Activated naive CD4-positive, alpha-beta T cell (primary cell): ENCODE measurements around the gene ETNK1.
"Not testable (repeated sequence)": the region's sequence is repeated elsewhere in the genome, so short reads cannot be mapped to it uniquely, and the experiment has no call there.

Experiments used
- DNase-seq, 4 experiments: peaks; one replicate each; lab custom pipeline; 2025; lab: John Stamatoyannopoulos, UW

ETNK1 gene

DNA sequence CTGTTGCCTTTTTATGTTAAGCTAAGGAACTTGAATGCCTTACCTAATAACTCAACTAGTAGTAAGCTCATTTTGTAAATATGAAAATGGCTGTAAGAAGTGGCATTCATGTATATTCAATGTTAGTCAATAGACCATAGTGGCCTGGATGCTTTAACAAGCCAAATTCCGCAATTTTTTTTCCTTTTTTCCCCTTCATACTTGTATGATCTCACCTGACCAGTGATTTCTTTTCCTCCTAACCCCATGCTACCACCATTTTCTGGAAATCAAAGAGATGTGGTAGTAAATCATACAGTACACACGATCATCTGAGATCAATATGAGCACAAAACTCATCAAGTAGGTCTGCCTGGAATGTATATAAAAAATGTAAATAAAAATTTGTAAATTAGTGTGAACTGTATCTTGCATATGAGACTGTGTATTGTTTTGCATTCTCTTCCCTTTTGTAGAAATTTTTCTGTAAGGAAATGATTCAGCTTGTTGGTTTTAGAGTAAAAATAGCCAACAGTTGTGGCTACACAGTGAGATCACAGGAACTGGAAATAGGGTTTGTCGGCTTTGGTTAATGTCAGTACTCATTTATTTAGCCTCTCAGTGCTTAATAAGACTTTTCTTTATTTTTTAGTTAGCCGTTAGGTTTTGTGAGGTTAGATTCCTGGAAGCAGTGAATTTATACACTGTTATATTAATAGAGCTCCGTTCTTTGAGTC lies 62.5 kb downstream of the ETNK1 start:
- DNase-seq: no peak

DNA sequence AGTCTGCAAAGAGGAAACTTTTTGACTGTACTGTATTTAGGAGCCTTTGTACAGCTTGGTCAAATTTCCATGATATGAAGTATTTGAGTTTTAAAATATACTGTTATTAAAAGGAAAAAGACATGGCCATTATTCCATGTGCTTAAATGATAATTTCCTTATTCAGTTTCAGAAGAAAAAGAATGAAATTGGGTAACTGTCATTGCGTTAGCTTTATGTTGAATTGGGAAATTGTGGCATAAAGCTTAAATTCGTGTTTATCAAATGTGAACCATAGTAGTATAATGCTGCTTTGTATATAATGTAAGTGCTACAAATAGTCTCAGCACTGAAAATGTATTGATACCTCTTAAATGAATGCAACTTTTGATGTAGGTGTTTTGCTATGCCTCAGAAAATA lies 64.9 kb downstream of the ETNK1 start:
- no peak for DNase-seq

DNA sequence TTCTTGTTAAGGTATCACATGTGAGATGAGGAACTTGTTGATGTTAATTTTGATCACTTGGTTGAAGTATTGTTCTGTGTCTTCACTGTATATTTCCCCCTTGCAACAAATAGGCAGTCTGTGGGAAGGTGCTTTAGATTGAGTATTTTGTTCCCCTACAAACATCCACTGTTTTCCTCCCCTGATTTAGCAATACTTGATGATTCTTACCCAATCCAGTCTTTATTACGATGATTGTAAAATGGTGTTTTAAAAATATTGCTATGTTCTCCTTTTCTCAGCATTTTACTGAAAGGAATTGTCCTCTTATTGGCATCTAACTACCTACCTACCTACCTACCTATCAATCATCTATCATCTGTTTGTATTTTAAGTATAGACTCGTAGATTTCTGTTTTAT lies 66.3 kb downstream of the ETNK1 start:
- no peak for DNase-seq

DNA sequence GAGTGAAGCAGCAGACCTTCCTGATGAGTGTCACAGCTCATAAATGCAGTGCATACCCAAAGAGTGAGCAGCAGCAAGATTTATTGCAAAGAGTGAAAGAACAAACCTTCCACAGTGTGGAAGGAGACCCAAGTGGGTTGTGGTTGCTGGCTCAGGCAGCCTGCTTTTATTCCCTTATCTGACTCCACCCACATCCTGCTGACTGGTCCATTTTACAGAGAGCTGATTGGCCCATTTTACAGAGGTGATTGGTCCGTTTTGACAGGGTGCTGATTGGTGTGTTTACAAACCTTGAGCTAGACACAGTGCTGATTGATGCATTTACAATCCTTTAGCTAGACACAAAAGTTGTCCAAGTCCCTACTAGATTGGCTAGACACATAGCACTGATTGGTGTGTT lies 67.5 kb downstream of the ETNK1 start:
- DNase-seq: not testable (repeated sequence)

DNA sequence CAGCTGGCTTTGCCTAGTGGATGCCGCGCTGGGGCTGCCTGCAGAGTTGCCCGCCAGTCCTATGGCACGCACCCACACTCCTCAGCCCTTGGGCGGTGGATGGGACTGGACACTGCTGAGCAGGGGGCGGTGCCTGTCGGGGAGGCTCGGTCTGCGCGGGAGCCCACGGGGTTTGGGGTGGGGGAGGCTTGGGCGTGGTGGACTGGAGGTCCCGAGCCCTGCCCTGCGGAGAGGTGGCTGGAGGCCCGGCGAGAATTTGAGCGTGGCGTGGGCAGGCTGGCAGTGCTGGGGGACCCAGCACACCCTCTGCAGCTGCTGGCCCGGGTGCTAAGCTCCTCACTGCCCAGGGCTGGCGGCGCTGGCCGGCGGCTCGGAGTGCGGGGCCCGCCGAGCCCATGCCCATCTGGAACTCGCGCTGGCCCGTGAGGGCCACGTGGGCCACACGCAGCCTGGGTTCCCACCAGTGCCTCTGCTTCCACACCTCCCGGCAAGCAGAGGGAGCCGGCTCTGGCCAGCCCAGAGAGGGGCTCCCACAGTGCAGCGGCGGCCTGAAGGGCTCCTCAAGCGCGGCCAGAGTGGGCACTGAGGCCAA lies 68.1 kb downstream of the ETNK1 start:
- DNase-seq: no peak

DNA sequence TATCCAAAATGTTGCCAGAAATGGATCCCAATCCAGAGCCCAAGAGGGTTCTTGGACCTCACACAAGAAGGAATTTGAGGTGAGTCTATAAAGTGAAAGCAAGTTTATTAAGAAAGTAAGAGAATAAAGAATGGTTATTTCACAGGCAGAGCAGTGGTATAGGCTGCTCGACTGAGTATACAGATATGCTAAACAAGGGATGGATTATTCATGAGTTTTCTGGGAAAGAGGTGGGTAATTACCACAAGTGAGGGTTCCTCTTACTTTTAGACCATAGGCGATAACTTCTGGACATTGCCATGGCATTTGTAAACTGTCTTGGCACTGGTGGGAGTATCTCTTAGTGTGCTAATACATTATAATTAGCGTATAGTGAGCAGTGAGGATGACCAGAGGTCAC lies 73.6 kb downstream of the ETNK1 start:
- DNase-seq: no peak

DNA sequence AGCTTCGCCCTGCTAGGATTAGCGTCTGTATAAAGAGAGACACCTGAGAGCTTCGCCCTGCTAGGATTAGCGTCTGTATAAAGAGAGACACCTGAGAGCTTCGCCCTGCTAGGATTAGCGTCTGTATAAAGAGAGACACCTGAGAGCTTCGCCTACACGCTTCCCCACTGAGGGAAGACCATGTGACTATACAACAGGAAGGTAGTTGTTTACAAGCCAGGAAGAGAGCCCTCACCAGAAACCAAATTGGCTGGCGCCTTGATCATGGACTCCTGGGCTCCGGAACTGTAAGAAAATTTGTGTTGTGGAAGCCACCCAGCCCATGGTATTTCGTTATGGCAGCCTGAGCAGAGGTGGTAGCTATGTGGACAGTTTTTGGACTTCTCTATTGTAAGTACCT lies 74.7 kb downstream of the ETNK1 start:
- not testable (repeated sequence) for DNase-seq

DNA sequence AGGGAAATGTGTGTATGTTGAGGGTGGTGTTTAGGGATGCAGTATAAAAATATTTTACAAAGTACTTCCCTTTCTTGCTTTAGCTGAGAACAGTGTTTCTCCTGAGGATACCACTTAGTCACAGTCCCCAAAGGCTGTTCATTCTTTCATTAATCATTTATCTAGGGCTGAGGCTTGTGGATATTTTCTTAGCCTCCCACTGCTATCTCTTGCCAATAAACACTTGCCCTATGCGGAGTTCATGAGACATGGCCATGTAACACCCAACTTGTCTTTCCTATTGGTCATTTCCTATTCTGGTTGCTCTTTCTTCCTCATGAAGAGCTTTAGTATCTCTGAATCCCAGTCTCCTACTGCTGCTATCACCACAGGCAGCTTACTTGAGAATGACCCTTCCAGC lies 75.1 kb downstream of the ETNK1 start:
- DNase-seq: no peak

DNA sequence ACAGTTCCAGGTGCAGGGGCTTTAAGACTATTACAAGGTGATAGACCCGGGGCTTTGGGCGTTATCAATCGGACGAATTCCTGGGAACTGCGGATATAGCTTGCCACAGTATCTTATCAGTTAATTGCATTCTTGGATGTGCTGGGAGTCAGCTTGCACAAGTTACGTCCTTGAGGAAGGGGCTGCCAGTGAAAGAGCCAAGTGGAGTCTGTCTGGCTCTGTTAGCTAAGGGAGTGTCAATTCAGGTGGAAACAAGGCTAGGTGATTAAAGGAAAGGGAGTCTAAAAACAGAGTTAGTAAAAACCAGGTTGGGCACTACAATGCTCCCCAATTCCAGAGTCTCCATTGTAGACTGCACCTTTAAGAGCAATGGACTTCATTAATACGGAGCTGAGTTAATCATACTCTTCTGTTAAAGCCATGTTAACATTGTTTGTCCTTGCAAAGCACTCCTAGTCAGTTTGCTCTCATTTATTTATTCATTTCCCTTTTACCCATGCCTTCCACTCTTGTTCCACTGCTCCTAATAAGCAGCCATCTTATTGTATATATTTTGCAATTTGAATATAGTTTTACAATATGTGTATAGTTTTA lies 76.3 kb downstream of the ETNK1 start:
- DNase-seq: not testable (repeated sequence)

DNA sequence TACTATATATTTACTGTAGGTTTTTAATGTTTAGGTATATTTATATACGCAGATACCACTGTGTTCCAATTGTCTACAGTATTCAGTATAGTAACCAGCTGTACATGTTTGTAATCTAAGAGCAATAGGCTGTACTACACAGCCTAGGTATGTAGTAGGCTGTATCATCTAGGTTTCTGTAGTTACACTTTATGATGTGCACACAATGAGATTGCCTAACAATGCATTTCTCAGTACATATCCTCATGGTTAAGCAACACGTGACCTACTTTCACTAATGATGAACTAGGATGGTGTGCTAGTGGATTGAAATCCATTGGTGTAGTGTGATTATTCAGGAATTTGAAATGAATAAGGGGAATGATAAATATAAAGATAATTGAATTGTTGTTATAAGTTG lies 77.7 kb downstream of the ETNK1 start:
- DNase-seq: no peak

DNA sequence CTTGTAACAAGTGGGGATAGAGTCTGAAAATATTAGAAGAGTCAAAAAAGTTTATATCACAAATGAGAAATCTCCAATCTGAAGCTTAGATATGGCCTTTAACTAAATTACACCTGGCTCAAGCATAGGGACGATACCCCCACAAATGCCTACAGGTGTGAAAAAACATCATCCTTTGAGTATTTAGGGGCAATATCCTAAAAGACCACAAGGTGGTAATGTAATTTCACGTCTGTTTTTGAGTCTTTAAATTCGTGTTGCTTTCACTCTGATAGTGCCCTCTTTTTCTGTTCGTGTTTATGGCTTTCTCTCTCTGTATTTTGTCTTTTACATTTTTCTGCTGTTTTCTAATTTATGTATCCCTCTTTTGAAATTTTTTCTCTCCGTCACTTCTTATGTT lies 84.3 kb downstream of the ETNK1 start:
- DNase-seq: no peak

DNA sequence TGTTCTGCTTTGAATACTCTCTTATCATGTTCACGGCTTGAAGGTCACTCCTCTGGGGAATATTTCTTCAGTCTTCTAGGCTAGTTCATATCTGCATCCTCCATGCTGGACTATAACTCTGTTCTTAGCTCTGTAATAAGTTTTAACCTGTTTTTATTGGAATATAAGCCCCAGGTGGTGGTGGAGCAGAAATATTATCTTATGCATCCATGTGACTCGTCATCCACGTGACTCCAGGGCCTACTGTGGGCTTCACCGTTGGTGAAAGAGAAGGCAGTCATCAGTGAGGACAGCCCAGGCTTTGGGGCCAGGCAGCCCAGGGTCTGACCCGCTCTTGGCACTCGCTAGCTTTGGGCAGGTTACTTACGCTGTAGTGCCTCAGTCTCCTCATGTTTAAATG lies 87.1 kb downstream of the ETNK1 start:
- DNase-seq: no peak

DNA sequence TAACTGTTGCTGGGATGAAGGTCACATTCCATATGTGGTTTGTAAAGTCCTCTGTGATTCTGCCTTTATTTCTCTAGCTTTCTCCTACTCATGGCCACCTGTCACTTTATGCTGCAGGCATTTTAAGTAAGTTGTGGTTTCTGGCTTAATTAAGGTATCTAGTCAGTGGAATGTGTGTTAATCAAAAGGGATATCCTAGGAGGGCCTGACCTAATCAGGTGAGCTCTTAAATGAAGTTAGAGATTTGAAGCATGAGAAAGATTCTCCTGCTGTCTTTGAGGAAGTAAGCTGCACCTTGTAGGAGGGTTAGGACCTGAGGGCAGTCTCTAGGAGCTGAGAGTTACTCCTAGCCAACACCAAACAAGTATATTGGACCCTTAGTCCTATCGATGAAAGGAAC lies 90.3 kb downstream of the ETNK1 start:
- no peak for DNase-seq

DNA sequence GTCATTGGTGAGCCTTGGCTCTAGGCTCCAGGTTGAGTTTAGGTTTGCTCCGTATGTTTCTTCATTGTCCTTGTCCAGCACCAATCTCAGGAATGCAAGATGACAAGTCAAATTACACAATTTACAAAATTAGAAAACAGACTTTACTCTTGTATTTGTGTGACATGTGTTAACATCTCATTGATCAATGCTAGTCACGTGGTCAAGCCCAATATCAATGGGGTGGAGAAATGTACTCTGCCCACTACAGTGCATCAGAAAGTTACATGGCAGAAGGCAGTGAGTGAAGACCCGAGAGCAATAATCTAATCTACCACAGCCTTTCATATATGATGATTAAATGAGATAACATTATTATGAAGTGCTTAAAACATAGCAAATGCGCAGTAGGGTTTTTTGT lies 94.8 kb downstream of the ETNK1 start:
- no peak for DNase-seq

DNA sequence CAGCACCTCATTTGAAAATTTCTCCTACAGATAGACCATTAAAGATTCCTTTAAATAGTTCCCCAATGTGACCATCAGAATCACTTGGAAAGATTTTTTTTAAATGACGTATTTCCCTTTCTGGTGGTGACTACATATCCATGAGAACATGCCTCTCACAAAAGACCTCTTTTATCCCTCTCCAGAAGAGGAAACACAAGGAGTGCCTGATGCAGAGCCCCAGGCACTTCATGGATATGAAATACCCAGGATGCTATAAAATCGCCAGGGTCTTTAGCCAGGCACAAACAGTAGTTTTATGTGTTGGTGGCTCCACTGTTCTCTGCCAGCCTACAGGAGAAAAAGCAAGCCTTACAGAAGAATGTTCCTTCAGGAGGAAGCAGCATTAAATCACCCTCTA lies 97.1 kb downstream of the ETNK1 start:
- no peak for DNase-seq

DNA sequence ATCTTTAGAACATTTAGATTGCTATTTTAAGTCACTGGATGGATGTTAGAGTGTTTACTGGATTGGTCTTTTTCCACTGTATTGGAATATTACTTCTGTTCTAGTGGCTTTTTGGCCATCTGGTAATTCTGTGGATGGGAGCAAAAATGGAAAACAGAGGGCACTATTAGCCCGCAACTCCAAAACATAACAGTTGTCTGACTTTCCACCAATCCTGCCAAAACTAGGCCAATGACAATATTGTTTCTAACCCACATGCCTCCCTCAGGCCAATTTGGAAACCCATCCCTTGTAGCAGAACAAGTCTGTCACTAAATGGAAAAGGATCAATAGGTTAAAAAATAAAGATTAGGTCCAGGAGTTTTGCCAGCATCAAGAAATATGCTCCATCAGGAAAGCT lies 97.8 kb downstream of the ETNK1 start:
- no peak for DNase-seq

DNA sequence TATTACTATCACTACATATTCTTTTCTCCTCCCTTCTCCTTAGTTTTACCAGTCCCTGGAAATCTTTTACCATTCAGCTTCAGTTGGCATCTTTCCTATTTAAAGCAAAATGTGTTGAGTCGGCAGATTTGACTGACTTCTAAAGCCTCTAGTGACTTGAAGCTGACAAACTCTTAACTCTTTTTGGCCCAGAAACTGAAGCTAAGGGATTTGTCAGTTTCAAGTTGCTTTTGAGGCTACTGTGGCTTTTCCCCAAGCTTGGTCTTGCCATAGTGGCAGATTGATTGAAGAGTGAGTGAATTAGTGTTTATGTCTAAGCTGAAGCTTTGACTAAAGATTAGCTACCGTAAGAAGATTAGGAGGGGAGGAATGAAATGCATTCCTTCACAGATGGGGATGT lies 104.0 kb downstream of the ETNK1 start:
- no peak for DNase-seq

DNA sequence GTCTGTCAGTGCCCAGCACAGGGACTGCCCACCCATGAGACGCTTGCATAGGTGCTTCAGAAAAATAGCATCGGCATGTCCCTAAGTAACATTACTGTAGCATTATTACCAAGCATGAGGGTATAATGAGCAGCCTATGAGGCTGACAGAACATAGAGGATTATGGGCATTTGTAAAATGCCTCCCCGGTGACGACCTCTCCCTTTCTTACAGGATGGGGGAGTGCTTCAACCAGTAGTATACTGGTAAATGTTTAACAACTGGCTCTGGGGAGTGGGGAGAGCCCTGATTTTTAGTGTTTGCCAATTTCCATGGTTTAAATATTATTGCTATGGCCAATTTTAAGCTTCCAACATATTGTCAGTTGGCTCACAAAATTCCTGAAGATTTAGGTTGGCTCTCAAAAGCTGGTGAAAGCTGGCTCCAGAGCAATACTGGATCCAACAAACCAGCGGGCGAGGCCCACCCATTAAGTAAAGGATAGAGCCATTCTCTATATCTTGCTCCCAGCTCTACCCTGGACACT lies 104.5 kb downstream of the ETNK1 start:
- DNase-seq: no peak

DNA sequence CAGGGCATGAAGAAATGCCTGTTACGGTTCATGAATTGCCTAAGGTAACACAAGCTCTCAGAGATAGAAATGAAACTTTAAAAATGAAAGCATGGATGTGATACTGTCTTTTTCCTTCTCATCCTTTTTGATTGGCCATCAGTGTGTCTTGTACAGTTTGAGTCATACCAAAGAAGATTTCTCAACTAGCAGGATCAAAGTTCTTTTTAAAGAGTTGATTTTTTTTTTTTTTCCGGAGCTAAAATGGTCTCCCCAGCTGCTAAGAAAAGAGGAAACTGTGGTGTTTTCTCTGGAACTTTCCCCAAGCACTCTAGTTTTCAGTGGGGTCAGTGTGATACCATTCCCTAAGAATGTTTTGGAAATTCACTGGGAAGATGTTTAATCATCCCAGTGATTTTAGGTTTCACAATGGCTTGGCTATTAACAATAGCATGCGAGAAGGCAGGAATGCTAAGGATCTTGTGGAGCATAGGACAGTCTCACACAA lies 105.0 kb downstream of the ETNK1 start:
- no peak for DNase-seq

DNA sequence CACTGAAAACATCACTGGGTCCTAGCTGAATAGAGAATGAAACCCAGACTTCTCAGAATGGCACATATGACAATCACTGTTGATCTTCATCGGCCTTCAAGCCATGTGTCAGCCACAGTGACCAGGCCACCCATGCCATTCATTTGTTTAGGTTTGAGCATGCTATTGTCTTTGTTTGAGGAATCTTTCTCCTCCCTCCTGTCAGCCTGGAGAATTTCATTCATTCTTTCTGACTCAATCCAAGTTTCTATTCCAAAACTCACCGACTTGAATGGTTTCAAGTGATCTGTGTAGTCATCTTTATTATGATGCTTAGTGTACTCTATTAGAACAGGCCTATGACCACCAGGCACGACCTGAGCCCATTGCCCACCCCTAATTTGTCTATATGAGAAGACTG lies 106.3 kb downstream of the ETNK1 start:
- no peak for DNase-seq

DNA sequence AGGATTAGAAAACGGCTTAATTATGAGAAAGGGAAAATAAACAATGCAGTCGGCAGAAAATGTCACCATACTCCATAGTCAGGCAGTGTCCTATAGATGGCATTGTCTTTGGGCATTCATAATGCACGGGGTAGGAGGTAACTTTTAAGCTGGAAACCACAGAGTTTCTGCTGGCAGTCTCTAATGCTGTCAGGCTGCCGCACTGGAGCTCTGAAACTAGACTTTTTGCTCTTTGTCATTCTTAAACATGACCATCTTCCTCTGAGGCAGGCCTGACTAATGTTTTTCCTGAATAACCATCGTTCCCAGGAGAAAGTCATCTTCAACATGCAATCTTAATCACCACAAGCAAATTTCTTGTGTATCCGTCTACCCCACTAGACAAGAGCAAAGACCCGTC lies 108.8 kb downstream of the ETNK1 start:
- no peak for DNase-seq

DNA sequence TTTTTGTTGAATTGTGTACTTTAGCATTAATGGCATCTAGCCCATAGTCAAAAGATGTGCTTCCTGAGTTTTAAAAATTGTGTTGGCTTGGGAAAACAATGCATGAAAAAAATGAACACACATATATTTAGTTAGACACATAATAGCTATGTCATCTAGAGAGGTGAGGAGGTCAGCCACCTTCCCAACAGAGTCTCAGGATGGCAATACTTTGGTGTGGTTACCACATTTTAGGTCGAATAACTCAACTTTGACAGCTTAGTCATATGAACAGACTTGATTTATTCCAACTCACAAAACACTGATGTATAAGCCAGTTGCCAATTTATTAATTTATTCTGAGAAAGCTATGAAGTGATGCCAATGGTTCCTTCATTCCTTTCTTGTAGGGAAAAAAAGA lies 114.0 kb downstream of the ETNK1 start:
- DNase-seq: no peak
